Lung microvascular endothelial cell (primary cell): ENCODE results near the gene GRIN3B. TPM values are rescaled to one million over a fixed set of nuclear protein-coding genes. Genes with fewer than 3 reads are reported as not detected.
A peak's percentile ranks its signal among the peaks of the same experiment; 100 is the strongest.

Experiments used
- DNase-seq, 2 donors: peaks; one replicate each; pipeline versions ENCODE4 v3.0.0 to v3.0.0-alpha.2; 2010; ENCODE audit warnings: low read depth in 2 of 2
- total RNA-seq: library from RNA; depleted of rRNA; stranded (reverse); fragments of >200 nt; gene quantifications from 2 replicates; pipeline ENCODE4 v1.2.1, GENCODE V29; 2014

GRIN3B gene
- total RNA-seq, 1 donor from 2014 or later = under 0.01 TPM

DNA sequence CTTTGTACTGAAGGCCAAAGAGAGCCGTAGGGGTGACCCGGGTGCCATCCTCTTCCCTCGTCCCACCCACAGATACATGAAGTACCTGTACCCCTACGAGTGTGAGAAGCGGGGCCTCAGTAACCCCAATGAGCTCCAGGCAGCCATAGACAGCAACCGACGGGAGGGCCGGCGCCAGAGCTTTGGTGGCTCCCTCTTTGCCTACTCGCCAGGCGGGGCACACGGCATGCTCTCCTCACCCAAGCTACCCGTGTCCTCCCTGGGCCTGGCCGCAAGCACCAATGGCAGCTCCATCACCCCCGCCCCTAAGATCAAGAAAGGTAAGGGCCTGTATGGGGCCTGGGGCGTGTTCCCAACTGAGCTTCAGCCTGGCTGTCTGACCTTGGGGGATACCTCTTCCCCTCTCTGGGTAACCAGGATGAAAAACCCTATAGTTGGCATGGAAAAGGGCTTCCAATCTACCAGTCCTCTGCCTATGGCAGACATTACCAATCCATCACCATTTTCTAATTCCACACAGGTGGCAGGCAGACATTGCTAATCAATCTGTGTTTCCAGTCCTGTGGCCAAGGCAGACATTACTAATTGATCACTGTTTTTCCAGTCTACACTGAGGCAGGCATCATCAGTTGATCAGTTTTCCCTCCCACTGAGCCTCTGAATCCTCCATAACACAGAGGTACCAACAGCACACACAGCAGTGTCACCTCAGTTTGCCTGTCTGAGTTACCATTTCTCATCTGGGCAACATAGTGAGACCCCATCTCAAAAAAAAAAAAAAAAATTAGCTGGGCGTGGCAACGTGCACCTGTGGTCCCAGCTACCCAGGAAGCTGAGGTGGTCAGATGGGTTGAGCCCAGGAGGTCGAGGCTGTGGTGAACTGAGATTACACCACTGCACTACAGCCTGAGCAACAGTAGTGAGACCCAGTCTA, 35.2 kb upstream of the GRIN3B start:
- DNase-seq = peak in 1 of 2 donors; percentile 44

DNA sequence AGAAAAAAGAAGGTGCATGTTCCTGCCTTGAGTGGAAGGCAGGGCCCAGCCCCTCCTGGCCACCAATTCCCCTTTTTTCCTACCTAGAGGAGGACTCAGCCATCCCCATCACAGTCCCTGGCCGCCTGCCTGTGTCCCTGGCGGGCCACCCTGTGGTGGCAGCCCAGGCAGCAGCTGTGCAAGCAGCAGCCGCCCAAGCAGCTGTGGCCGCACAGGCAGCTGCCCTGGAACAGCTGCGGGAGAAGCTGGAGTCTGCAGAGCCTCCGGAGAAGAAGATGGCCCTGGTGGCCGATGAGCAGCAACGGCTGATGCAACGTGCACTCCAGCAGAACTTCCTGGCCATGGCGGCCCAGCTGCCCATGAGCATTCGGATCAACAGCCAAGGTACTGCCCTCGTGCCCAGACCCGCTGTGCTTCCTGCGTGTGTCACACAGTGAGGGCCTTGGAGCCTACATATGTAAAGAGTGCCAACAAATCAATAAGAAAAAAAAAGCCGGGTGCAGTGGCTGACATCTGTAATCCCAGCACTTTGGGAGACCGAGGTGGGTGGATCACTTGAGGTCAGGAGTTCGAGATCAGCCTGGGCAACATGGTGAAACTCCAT, 33.6 kb upstream of the GRIN3B start:
- no peak for DNase-seq

DNA sequence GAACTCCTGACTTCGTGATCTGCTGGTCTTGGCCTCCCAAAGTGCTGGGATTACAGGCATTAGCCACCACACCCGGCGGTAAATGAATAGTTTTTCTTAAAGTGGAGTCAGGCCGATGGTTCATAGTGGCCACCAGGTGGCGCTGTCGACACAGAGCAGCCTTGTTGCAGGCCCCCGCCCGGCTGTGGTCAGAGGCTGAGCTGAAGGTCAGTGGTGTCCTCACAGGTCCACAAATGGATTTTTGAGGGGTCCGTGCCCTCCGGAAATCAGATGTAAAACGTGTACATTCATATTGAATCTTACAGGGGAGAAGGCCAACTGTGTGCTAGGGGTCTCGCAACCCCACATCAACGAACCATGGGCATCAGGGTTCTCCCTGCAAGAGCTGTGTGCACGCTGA, 29.5 kb upstream of the GRIN3B start:
- DNase-seq = no peak

DNA sequence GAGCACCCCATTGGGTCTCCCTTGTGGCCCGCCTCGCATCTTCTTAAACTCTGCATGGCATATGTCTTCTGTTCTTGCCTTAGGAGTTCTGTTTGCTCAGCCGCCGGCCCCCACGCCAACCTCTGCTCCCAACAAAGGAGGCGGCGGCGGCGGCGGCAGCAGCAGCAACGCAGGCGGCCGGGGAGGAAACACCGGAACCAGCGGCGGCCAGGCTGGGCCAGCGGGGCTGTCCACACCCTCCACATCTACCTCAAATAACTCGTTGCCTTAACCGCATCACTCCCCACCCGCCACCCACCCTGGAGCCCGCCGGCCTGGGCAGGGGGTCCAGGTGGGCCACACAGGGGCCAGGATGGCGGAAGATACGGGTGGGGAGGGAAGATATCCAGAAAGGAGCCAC, 28.4 kb upstream of the GRIN3B start:
- no peak for DNase-seq

DNA sequence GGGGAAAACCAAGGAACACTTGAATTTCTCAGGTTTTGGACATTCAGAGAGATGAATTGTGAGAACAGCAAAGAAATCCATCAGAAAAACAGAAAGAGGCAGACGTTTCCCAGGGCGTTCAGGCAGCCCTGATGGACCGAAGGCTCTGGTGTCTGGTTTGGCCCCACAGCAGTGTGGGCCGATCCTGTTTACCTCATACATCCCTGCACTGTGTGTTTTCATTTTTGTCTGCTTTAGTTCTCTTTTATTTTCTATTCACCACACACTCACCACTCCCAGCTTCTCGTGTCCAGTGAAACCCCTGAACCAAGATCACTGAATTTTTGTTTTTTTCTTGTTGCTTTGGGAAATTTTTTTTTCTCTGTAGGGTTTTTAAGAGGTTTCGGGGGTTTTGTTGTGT, 27.9 kb upstream of the GRIN3B start:
- no peak for DNase-seq

GRCh38 chr19:973726-974563, 26.3 kb upstream of the GRIN3B start:
- DNase-seq = no peak

- DNase-seq = no peak
Measured at GRCh38 chr19:974564-975257, 25.5 kb upstream of the GRIN3B start.

GRCh38 chr19:976476-976875, 23.7 kb upstream of the GRIN3B start:
- no peak for DNase-seq

- no peak for DNase-seq
Measured at GRCh38 chr19:977058-977464, 23.2 kb upstream of the GRIN3B start.

- DNase-seq = no peak
Measured at GRCh38 chr19:979318-979741, 20.9 kb upstream of the GRIN3B start.

GRCh38 chr19:980133-980998, 19.9 kb upstream of the GRIN3B start:
- peak in 1 of 2 donors; percentile 14 for DNase-seq

DNA sequence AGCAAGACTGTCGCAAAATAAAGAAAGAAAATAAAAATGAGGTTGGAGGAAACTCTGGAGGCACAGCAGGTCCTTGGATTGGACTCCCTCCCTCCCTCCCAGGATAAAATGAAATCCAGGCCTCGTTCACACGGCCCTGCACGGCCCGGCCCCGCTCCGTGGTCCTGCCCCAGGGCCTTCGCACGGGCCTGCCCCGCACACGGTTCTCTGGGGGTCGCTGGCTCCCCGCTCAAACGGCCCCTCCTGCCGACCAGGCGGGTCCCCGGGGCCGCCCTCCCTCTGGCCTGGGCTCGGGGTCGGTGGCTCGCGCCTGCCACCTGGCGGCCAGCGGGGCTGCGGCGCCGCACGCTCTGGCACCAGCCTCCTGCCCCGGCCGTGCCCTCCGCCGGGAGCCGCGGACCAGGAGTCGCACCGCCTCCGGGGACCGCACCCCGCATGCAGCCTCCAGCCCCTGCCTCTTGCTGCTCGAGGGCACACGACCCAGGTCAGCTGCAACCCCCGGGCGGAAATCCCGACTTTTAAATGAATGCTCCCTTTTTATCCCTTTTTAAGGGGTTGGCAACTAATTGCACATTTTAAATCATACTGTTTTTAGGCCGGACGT, 17.6 kb upstream of the GRIN3B start:
- peak; percentile 52 to 68 for DNase-seq

- peak; percentile 89 to 94 for DNase-seq
Measured at GRCh38 chr19:984165-984967, 15.9 kb upstream of the GRIN3B start, which contains the start of gene WDR18. Gene WDR18, plus strand, starts transcription at chr19:984345. Its CDS starts 9 bp downstream, at chr19:984354.

DNA sequence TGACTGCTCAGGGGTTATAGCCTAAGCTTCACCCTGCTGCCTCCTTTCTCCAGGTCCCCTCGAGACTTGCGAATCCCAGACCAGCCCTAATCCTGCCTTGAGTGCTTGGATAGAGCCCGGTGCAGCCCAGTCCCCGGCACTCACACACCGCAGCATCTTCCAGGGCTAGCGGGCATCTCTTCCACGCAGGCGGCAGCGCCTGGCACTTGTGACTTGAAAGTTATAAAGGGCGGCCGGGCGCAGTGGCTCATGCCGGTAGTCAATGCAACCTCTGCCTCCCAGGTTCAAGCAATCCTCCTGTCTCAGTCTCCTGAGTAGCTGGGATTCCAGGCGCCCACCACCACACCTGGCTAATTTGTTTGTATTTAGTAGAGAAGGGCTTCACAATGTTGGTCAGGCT, 14.1 kb upstream of the GRIN3B start:
- no peak for DNase-seq

- no peak for DNase-seq
Measured at GRCh38 chr19:988081-988480, 12.1 kb upstream of the GRIN3B start.

DNA sequence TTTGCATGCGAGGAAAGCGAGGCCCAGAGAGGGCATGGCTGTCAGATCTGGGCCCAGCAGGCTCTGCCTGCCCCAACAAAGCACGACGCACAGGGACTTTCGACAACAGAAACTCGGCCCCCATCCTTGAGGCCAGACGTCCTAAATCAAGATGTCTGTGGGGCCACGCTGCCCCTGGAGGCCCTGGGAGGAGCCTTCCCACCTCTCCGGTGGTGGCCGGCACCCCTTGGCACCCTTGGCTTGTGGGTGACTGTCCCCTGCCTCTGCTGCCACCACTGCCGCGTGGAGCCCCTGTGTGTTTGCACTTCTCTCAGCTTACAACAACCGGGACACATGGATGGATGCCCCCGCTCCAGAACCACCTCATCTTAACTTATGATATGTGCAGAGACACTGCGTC, 11.7 kb upstream of the GRIN3B start:
- DNase-seq = no peak

DNA sequence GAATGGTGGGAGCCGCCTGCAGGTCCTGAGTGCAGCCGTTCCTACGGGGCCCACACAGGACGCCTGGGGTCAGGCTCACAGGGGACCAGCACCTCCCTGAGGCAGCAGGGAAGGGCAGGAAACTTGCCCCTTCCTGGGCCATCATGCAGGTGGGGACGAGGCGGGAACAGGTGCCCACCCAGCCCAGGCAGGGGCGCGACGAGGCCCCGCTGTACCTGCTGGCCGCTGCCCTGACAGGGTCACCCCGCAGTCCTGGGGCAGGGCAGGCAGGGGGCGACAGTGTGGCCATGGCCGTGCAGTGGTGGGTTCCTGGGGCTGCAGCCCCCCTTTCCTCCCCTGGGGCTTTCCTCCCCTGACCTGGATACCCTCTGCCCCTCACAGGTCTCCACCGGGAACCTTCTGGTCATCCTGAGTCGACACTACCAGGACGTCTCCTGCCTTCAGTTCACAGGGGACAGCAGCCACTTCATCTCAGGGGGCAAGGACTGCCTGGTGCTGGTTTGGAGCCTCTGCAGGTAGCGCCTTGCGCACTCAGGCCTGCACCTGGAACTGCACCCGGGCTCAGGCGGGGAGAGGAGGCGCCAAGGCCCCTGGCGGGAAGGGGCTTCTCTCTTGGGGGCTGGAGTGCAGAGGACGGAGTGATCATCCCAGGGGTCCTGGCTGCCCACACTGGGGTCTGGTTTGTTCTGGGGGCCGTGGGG, 10.7 kb upstream of the GRIN3B start:
- no peak for DNase-seq

DNA sequence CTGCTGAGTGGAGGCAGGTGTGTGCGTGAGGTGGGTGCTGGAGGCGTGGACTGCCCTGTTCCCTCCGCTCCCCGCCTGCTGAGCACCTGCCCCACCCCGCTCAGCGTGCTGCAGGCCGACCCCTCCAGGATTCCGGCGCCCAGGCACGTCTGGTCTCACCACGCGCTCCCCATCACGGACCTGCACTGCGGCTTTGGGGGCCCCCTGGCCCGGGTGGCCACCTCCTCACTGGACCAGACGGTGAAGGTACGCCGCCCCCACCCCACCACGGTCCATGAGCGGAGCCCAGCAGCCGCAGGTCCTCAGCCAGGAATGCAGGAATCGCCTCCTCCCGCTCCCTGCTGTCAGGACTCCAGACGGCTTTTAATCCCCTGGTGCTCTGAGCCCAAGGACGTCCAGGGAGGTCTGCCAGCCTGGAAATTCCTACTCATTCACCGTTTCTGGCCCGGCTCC, 10.1 kb upstream of the GRIN3B start:
- DNase-seq = no peak
